A549 (cell line): Measurements from ENCODE around the gene TRAPPC3. TPM values are rescaled to one million over a fixed set of nuclear protein-coding genes. Genes with fewer than 3 reads are reported as not detected.

Experiments used
- ATAC-seq, 2 experiments: fragments of 200-7000 bp in 1 of 2; fragments of >200 bp in 1 of 2; cut with Nextera tagmentation in 1 of 2; cut with Tn5 transposase in 1 of 2; 3 replicates each; pipeline versions ENCODE4 v1.8.0 to v1.9.1; 2018 to 2020; ENCODE audit warnings: mild to moderate bottlenecking in 1 of 2, moderate library complexity in 1 of 2
- CTCF ChIA-PET: fragments of 300-600 bp; sonication (Branson Sonifier 250); formaldehyde crosslinking; extraction: SDS; loops from one replicate; lab custom pipeline; 2021; ENCODE audit warnings: antibody characterized with exemption, inconsistent platforms; lab: Yijun Ruan, JAX
- POLR2A ChIA-PET: fragments of 350-600 bp; formaldehyde crosslinking; extraction: SDS; loops from one replicate; lab custom pipeline; 2021; ENCODE audit warnings: antibody characterized with exemption, inconsistent platforms; lab: Yijun Ruan, JAX
- DNase-seq, 2 experiments: peaks; one replicate each; pipeline versions ENCODE4 v3.0.0 to v3.0.0-alpha.2; 2011 to 2016; ENCODE audit warnings: low read depth in 1 of 2, low spot score in 1 of 2
- FAIRE-seq: peaks from 2 replicates; lab custom pipeline; 2011; peaks lifted over from hg19 to GRCh38; lab: Jason Lieb, UNC
- H3K27ac ChIP-seq, 2 experiments: fragments of >200 bp; sonication (Bioruptor Twin); formaldehyde crosslinking; 3 replicates each; pipeline ENCODE4 v1.5.1; 2016 to 2017
- H3K4me1 ChIP-seq: fragments of >200 bp; sonication (Bioruptor Twin); formaldehyde crosslinking; 3 replicates; pipeline ENCODE4 v1.6.1; 2016
- H3K4me2 ChIP-seq: fragments of >200 bp; sonication (Bioruptor Twin); formaldehyde crosslinking; 3 replicates; pipeline ENCODE4 v1.6.1; 2016
- H3K4me3 ChIP-seq: fragments of >200 bp; sonication (Bioruptor Twin); formaldehyde crosslinking; 3 replicates; pipeline ENCODE4 v1.5.1; 2016
- H3K9me3 ChIP-seq: fragments of >200 bp; sonication (Bioruptor Twin); formaldehyde crosslinking; 3 replicates; pipeline ENCODE4 v1.6.1; 2016
- BCL3 ChIP-seq: fragments of >200 bp; sonication (Bioruptor Twin); formaldehyde crosslinking; IDR thresholded peaks from 3 replicates; pipeline ENCODE4 v1.6.1; 2016
- E2F6 ChIP-seq: IDR thresholded peaks from 2 replicates; pipeline ENCODE4 v1.6.1; 2012; ENCODE audit warnings: low read depth, borderline replicate concordance
- EHF ChIP-seq: fragments of 250-450 bp; sonication (Bioruptor Pico); IDR thresholded peaks from 2 replicates; pipeline ENCODE4 v1.5.0; 2020; ENCODE audit warnings: mild to moderate bottlenecking
- EHMT2 ChIP-seq: fragments of 200-600 bp; sonication (generic); IDR thresholded peaks from 2 replicates; pipeline ENCODE4 v1.6.1; 2016; ENCODE audit warnings: antibody characterized with exemption, low read depth, mild to moderate bottlenecking, moderate library complexity
- ESRRA ChIP-seq: fragments of 150-350 bp; IDR thresholded peaks from 2 replicates; pipeline ENCODE4 v1.6.1; 2014; ENCODE audit warnings: mild to moderate bottlenecking, low read length, borderline replicate concordance
- FOSL2 ChIP-seq, 2 experiments: fragments of 450-650 bp in 1 of 2; fragments of >200 bp in 1 of 2; sonication (Bioruptor Twin) in 1 of 2; formaldehyde crosslinking; IDR thresholded peaks; 2 replicates each; pipeline versions ENCODE4 v1.5.0 to v1.6.1; 2016 to 2020; ENCODE audit warnings: mild to moderate bottlenecking in 1 of 2, moderate library complexity in 1 of 2
- HDAC2 ChIP-seq: fragments of 200-600 bp; sonication (generic); IDR thresholded peaks from 2 replicates; pipeline ENCODE4 v1.6.1; 2016
- HES2 ChIP-seq: fragments of >200 bp; sonication (Bioruptor Twin); formaldehyde crosslinking; IDR thresholded peaks from 2 replicates; pipeline ENCODE4 v1.6.1; 2016
- HOXB13 ChIP-seq: fragments of 250-450 bp; sonication (Bioruptor Pico); IDR thresholded peaks from 2 replicates; pipeline ENCODE4 v1.5.0; 2020; ENCODE audit warnings: low read depth, mild to moderate bottlenecking, moderate library complexity
- HOXB5 ChIP-seq: fragments of 250-450 bp; sonication (Bioruptor Pico); IDR thresholded peaks from 2 replicates; pipeline ENCODE4 v1.5.0; 2020; ENCODE audit warnings: mild to moderate bottlenecking, moderate library complexity
- JUNB ChIP-seq: fragments of >200 bp; sonication (Bioruptor Twin); formaldehyde crosslinking; IDR thresholded peaks from 2 replicates; pipeline ENCODE4 v1.6.1; 2016
- KDM5A ChIP-seq: fragments of 200-600 bp; sonication (generic); IDR thresholded peaks from 2 replicates; pipeline ENCODE4 v1.6.1; 2016; ENCODE audit warnings: antibody characterized with exemption, mild to moderate bottlenecking
- MAFK ChIP-seq: fragments of 450-650 bp; IDR thresholded peaks from 2 replicates; pipeline ENCODE4 v1.6.1; 2014; ENCODE audit not compliant: partially characterized antibody
- MAX ChIP-seq: IDR thresholded peaks from 2 replicates; pipeline ENCODE4 v1.6.1; 2012
- MAZ ChIP-seq: fragments of 150-350 bp; IDR thresholded peaks from 2 replicates; pipeline ENCODE4 v1.6.1; 2014; ENCODE audit warnings: antibody characterized with exemption, low read depth, low read length, borderline replicate concordance
- MYC ChIP-seq: IDR thresholded peaks from 2 replicates; pipeline ENCODE4 v1.6.1; 2012; ENCODE audit warnings: mild to moderate bottlenecking, inconsistent platforms, low read length, improper control_type of control experiment, borderline replicate concordance
- NFE2L2 ChIP-seq: fragments of 150-350 bp; conservative IDR thresholded peaks from 2 replicates; pipeline ENCODE4 v1.6.1; 2014; ENCODE audit warnings: low read length
- NR3C1 ChIP-seq: fragments of >200 bp; sonication (Bioruptor Twin); formaldehyde crosslinking; IDR thresholded peaks from 3 replicates; pipeline ENCODE4 v1.6.1; 2017
- PBX3 ChIP-seq: IDR thresholded peaks from 2 replicates; pipeline ENCODE4 v1.6.1; 2012
- PHF8 ChIP-seq: fragments of 200-600 bp; sonication (generic); IDR thresholded peaks from 2 replicates; pipeline ENCODE4 v1.6.1; 2016; ENCODE audit warnings: low read depth, mild to moderate bottlenecking, antibody characterized with exemption, moderate library complexity, borderline replicate concordance
- POLR2A ChIP-seq: IDR thresholded peaks from 2 replicates; pipeline ENCODE4 v1.6.1; 2012; ENCODE audit warnings: mild to moderate bottlenecking, low read length
- RAD21 ChIP-seq, 2 experiments: fragments of >200 bp in 1 of 2; sonication (Bioruptor Twin) in 1 of 2; formaldehyde crosslinking in 1 of 2; IDR thresholded peaks in 1 of 2; conservative IDR thresholded peaks in 1 of 2; 2 replicates in 1 of 2; 3 replicates in 1 of 2; pipeline ENCODE4 v1.6.1; 2012 to 2018; ENCODE audit warnings: inconsistent platforms in 1 of 2
- REST ChIP-seq: fragments of 200-600 bp; sonication (generic); IDR thresholded peaks from 2 replicates; pipeline ENCODE4 v1.6.1; 2016; ENCODE audit warnings: antibody characterized with exemption, mild to moderate bottlenecking, moderate library complexity
- RFX5 ChIP-seq: fragments of 450-650 bp; IDR thresholded peaks from 2 replicates; pipeline ENCODE4 v1.7.1; 2014; ENCODE audit warnings: antibody characterized with exemption, mild to moderate bottlenecking, moderate library complexity
- RNF2 ChIP-seq: fragments of 200-600 bp; sonication (generic); IDR thresholded peaks from 2 replicates; pipeline ENCODE4 v1.6.1; 2016; ENCODE audit warnings: low read depth, mild to moderate bottlenecking, antibody characterized with exemption, moderate library complexity, borderline replicate concordance
- SMC3 ChIP-seq: fragments of >200 bp; sonication (Bioruptor Twin); formaldehyde crosslinking; IDR thresholded peaks from 3 replicates; pipeline ENCODE4 v1.6.1; 2018; ENCODE audit warnings: inconsistent platforms
- SREBF2 ChIP-seq: fragments of 450-650 bp; IDR thresholded peaks from 2 replicates; pipeline ENCODE4 v1.6.1; 2014; ENCODE audit warnings: mild to moderate bottlenecking, moderate library complexity
- TFCP2L1 ChIP-seq: fragments of 250-450 bp; sonication (Bioruptor Pico); IDR thresholded peaks from 2 replicates; pipeline ENCODE4 v1.5.0; 2021; ENCODE audit warnings: mild to moderate bottlenecking
- ZNF302 ChIP-seq: fragments of 250-450 bp; sonication (Bioruptor Pico); IDR thresholded peaks from 2 replicates; pipeline ENCODE4 v1.9.0; 2021; ENCODE audit warnings: inconsistent platforms, mild to moderate bottlenecking, moderate library complexity
- whole genome bisulfite sequencing: methylation state at CpG from one replicate; pipeline ENCODE4 v1.1.6; 2017; ENCODE audit errors: missing lambda C conversion rate; 5-methylcytosine and 5-hydroxymethylcytosine counted together
- polyA plus RNA-seq, 4 experiments: library from polyadenylated mRNA; depleted of rRNA in 3 of 4; stranded (reverse); fragments of >200 nt; fragmentation: RNase III in 1 of 4; extraction: RNeasy Plus Mini Kit Qiagen cat#74134 plus additional on column Dnase treatment in 1 of 4; gene quantifications; 2 replicates in 3 of 4; 3 replicates in 1 of 4; pipeline ENCODE4 v1.2.3, GENCODE V29; 2011 to 2017

TRAPPC3 gene
- polyA plus RNA-seq, 2 of the 4 experiments (the other 2 are of a cell fraction), result 62.2 to 103 TPM

GRCh38 chr1:36126005-36126716, 23.1 kb downstream of the TRAPPC3 start:
- no peaks in the 10 kb centered on the region for H3K4me1 ChIP-seq
- H3K9me3 ChIP-seq, result no peaks in the 10 kb centered on the region
- no peak overlapping the region for H3K4me2 ChIP-seq
- H3K4me3 ChIP-seq, result no peak overlapping the region
- POLR2A ChIA-PET, result no interaction called here
- H3K27ac ChIP-seq, result no peak overlapping the region
- ATAC-seq (peak in 1 of 2 experiments; percentile 8; a peak in 2 of 6 replicates), DNase-seq (no peak), FAIRE-seq (no peak)
- CTCF ChIA-PET, result interaction anchor here (0.6 kb wide), 2 partner anchors 7 to 116 kb away, joined by 3 read pairs; no protein-coding TSS in a partner anchor
- 84% methylated on average over 21 of the region's 21 CpGs for WGBS
- no peak for TF ChIP-seq HES2
- no peak for TF ChIP-seq REST
- no peak for TF ChIP-seq MAZ
- TF ChIP-seq HOXB13 (CRISPR knock-in tag), result no peak
- TF ChIP-seq RAD21 (conservative IDR thresholded peaks at IDR 0.05 in 1 of 2, IDR thresholded peaks at IDR 0.05 in 1 of 2), result no peak
- no peak for TF ChIP-seq EHF (CRISPR knock-in tag)
- no peak for TF ChIP-seq POLR2A
- TF ChIP-seq RFX5, result no peak
- no peak for TF ChIP-seq KDM5A
- TF ChIP-seq HOXB5 (CRISPR knock-in tag), result no peak
- TF ChIP-seq MAX, result no peak
- no peak for TF ChIP-seq ZNF302
- TF ChIP-seq BCL3, result no peak
- no peak for TF ChIP-seq ESRRA

- POLR2A ChIA-PET, result no interaction called here
- CTCF ChIA-PET, result no interaction called here
- no peaks in the 10 kb centered on the region for H3K4me1 ChIP-seq
- peak in 1 of 2 experiments; percentile 32; a peak in 3 of 6 replicates for ATAC-seq
- peak within 1 kb of the TSS; percentile 85 for H3K4me2 ChIP-seq
- WGBS, result 85% methylated on average over 10 of the region's 77 CpGs
- peak within 1 kb of the TSS; percentile 34 for H3K4me3 ChIP-seq
- no peaks in the 10 kb centered on the region for H3K9me3 ChIP-seq
- DNase-seq, result no peak
- H3K27ac ChIP-seq, result peak within 1 kb of the TSS; percentile 35 to 74; a peak in 4 of 6 replicates
- FAIRE-seq, result no peak
- TF ChIP-seq SMC3 (no peak), JUNB (no peak), HES2 (no peak), NR3C1 (no peak), TFCP2L1 (CRISPR knock-in tag) (no peak), PHF8 (no peak), FOSL2 (IDR thresholded peaks at IDR 0.05) (no peak), FOSL2 (CRISPR knock-in tag; IDR thresholded peaks at IDR 0.05) (no peak), E2F6 (no peak), NFE2L2 (no peak), EHMT2 (no peak), RAD21 (conservative IDR thresholded peaks at IDR 0.05 in 1 of 2, IDR thresholded peaks at IDR 0.05 in 1 of 2) (no peak), SREBF2 (no peak), MAFK (no peak), HDAC2 (no peak), RNF2 (no peak), MYC (no peak), PBX3 (no peak), EHF (CRISPR knock-in tag) (no peak)
These were observed 23.9 kb downstream of the TRAPPC3 start, which contains the start of gene COL8A2 for GRCh38 chr1:36125129-36125991. Gene COL8A2 (minus strand): TSS chr1:36125222. CDS start chr1:36100242, 24,980 bp downstream.
